OCI-LY1 (cell line): ENCODE measurements around the gene RERE.
A peak's percentile ranks its signal among the peaks of the same experiment; 100 is the strongest.

Experiments used
- H2AFZ ChIP-seq: fragments of 200-600 bp; sonication (generic), shearing (Covaris generic); 2 replicates; pipeline ENCODE4 v1.6.0; 2014; ENCODE audit warnings: antibody characterized with exemption, mild to moderate bottlenecking, low read length
- H3F3A ChIP-seq: fragments of 200-600 bp; sonication (generic), shearing (Covaris generic); 2 replicates; pipeline ENCODE4 v1.6.0; 2014; ENCODE audit warnings: mild to moderate bottlenecking, antibody characterized with exemption, low read length, moderate library complexity; ENCODE audit not compliant: insufficient read depth
- H3K27ac ChIP-seq: fragments of 200-600 bp; sonication (generic); 2 replicates; pipeline ENCODE4 v1.5.1; 2014; ENCODE audit warnings: low read length, mixed run types, mild to moderate bottlenecking, low read depth; ENCODE audit not compliant: poor library complexity, severe bottlenecking
- H3K27me3 ChIP-seq: fragments of 200-600 bp; sonication (generic); 2 replicates; pipeline ENCODE4 v1.6.0; 2014; ENCODE audit warnings: antibody characterized with exemption, mild to moderate bottlenecking, low read length, moderate library complexity; ENCODE audit not compliant: insufficient read depth
- H3K36me3 ChIP-seq: fragments of 200-600 bp; sonication (generic); 2 replicates; pipeline ENCODE4 v1.6.1; 2014; ENCODE audit warnings: mild to moderate bottlenecking, antibody characterized with exemption, low read length, moderate library complexity, mixed read lengths; ENCODE audit not compliant: insufficient read depth
- H3K4me1 ChIP-seq: fragments of 200-600 bp; sonication (generic); 2 replicates; pipeline ENCODE4 v1.5.1; 2014; ENCODE audit warnings: mild to moderate bottlenecking, low read length, moderate library complexity; ENCODE audit not compliant: insufficient read depth, severe bottlenecking
- H3K4me2 ChIP-seq: fragments of 200-600 bp; sonication (generic), shearing (Covaris generic); 2 replicates; pipeline ENCODE4 v1.6.1; 2014; ENCODE audit warnings: low read length
- H3K4me3 ChIP-seq: fragments of 200-600 bp; sonication (generic); 2 replicates; pipeline ENCODE4 v1.5.1; 2014; ENCODE audit warnings: low read length, low read depth, mild to moderate bottlenecking, mixed read lengths; ENCODE audit not compliant: poor library complexity, severe bottlenecking
- H3K79me2 ChIP-seq: fragments of 200-600 bp; shearing (Covaris generic); 2 replicates; pipeline ENCODE4 v1.6.1; 2016; ENCODE audit warnings: mixed run types, low read length, mixed read lengths; ENCODE audit not compliant: insufficient read depth
- H3K9ac ChIP-seq: fragments of 200-600 bp; sonication (generic), shearing (Covaris generic); 2 replicates; pipeline ENCODE4 v1.6.1; 2014; ENCODE audit warnings: mild to moderate bottlenecking, low read length, mixed read lengths
- H3K9me2 ChIP-seq: fragments of 200-600 bp; sonication (generic), shearing (Covaris generic); 2 replicates; pipeline ENCODE4 v1.6.1; 2014; ENCODE audit warnings: low read depth, mild to moderate bottlenecking, low read length, mixed read lengths
- H3K9me3 ChIP-seq: fragments of 200-600 bp; shearing (Covaris generic); 2 replicates; pipeline ENCODE4 v1.6.1; 2014; ENCODE audit warnings: low read length, mixed read lengths
- H4K20me1 ChIP-seq: fragments of 200-600 bp; sonication (generic), shearing (Covaris generic); 2 replicates; pipeline ENCODE4 v1.6.0; 2016; ENCODE audit warnings: mild to moderate bottlenecking, low read length; ENCODE audit not compliant: insufficient read depth
- EZH2 ChIP-seq: fragments of 200-600 bp; sonication (generic), shearing (Covaris generic); IDR thresholded peaks from 2 replicates; pipeline ENCODE4 v1.8.0; 2017; ENCODE audit warnings: borderline replicate concordance, mixed run types, mild to moderate bottlenecking, antibody characterized with exemption, low read length, moderate library complexity, mixed read lengths
- TF ChIP-seq, protein P1 (sequence below): fragments of 200-600 bp; sonication (generic), shearing (Covaris generic); IDR thresholded peaks from 2 replicates; pipeline ENCODE4 v1.5.1; 2017; ENCODE audit warnings: mild to moderate bottlenecking, antibody characterized with exemption, low read length, moderate library complexity, mixed read lengths

RERE gene

DNA sequence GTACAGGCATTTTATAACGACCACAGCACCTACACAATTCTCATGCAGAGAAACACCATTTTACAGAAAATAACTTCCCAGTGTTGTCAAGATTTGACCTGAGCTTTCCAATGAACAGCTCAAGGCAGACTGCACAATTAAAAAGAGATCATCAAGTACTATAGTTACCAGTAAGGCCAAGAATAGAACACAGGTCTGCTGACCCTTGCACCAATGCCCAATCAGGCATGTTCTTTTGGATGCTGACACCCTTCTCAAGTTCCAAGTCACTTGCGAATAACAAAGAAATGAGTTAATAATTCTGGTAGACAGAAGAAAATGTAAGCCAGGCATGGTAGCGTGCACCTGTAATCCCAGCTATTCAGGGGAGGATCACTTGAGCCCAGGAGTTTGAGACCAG, 397.6 kb downstream of the RERE start:
- H3K36me3 ChIP-seq, result peaks cover 79% of the 10 kb centered on the region
- H4K20me1 ChIP-seq, result no peaks in the 10 kb centered on the region
- peak overlapping the region; percentile 98 for H3K9ac ChIP-seq
- H3K9me2 ChIP-seq, result no peaks in the 10 kb centered on the region
- no peak overlapping the region for H2AFZ ChIP-seq
- H3K27ac ChIP-seq, result peak overlapping the region; percentile 88
- H3K4me2 ChIP-seq, result peak overlapping the region; percentile 97
- H3K4me3 ChIP-seq, result peak overlapping the region; percentile 86
- H3K79me2 ChIP-seq, result peaks cover 85% of the 10 kb centered on the region
- H3K9me3 ChIP-seq, result no peaks in the 10 kb centered on the region
- H3K4me1 ChIP-seq, result peaks cover 64% of the 10 kb centered on the region
- H3F3A ChIP-seq, result no peaks in the 10 kb centered on the region
- no peak for TF ChIP-seq EZH2
- TF ChIP-seq, protein P1, sequence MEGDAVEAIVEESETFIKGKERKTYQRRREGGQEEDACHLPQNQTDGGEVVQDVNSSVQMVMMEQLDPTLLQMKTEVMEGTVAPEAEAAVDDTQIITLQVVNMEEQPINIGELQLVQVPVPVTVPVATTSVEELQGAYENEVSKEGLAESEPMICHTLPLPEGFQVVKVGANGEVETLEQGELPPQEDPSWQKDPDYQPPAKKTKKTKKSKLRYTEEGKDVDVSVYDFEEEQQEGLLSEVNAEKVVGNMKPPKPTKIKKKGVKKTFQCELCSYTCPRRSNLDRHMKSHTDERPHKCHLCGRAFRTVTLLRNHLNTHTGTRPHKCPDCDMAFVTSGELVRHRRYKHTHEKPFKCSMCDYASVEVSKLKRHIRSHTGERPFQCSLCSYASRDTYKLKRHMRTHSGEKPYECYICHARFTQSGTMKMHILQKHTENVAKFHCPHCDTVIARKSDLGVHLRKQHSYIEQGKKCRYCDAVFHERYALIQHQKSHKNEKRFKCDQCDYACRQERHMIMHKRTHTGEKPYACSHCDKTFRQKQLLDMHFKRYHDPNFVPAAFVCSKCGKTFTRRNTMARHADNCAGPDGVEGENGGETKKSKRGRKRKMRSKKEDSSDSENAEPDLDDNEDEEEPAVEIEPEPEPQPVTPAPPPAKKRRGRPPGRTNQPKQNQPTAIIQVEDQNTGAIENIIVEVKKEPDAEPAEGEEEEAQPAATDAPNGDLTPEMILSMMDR, result no peak
- no peaks in the 10 kb centered on the region for H3K27me3 ChIP-seq

DNA sequence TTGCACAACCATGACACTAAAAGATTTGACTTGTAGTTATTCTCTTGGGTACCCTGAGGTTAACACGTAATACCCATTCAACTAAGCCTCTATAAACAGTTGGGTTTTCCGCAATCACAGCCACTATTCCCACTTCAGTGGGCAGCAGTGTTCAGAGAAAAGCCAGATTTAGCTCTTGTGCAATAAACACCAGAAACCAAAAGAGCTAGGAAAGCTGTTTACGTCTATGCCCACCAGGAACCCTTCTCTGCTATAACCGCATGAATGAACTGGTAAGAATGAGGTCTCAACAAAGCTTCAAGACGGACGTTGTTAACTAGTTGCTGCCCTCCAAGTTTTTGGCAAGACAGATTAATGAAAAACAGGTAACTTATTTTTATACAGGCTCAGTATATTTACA, 398.3 kb downstream of the RERE start:
- Histone ChIP-seq H3K9me3 (no peaks in the 10 kb centered on the region), H4K20me1 (no peaks in the 10 kb centered on the region), H3K27me3 (no peaks in the 10 kb centered on the region), H3F3A (no peaks in the 10 kb centered on the region), H3K79me2 (peaks cover 92% of the 10 kb centered on the region), H3K27ac (peak overlapping the region; percentile 88), H3K4me1 (peaks cover 57% of the 10 kb centered on the region), H3K36me3 (peaks cover 86% of the 10 kb centered on the region), H3K4me3 (peak overlapping the region; percentile 86), H3K9me2 (no peaks in the 10 kb centered on the region), H3K4me2 (peak overlapping the region; percentile 97), H3K9ac (peak overlapping the region; percentile 98), H2AFZ (no peak overlapping the region)
- TF ChIP-seq, protein P1, result no peak

DNA sequence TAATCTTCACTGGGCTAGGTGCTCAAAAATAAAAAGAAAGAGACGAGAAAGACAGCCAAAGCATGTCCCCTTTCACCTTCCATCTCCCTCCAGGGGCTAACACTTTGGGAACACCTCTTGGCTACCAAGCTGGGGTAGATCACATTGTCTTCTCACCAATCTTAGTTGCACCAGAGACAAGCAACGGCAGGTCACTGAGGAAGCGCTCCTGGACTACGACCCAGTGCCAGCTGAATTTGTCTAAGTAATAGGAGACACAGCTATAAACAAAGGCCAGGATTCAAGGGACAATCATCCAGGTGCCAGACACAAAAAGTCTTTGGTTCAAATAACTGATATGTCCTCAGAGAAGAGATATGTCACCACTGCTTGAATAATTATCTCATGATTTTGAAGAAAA, 399.1 kb downstream of the RERE start:
- Histone ChIP-seq H3K27ac (peak overlapping the region; percentile 88), H3K9me3 (no peaks in the 10 kb centered on the region), H3K4me1 (peaks cover 54% of the 10 kb centered on the region), H3K4me3 (peak overlapping the region; percentile 86), H3K79me2 (peaks cover 100% of the 10 kb centered on the region), H3K9ac (peak overlapping the region; percentile 98; the same call in 1 of the 2 replicates), H2AFZ (no peak overlapping the region), H3K36me3 (peaks cover 94% of the 10 kb centered on the region), H3K9me2 (no peaks in the 10 kb centered on the region), H3F3A (no peaks in the 10 kb centered on the region), H4K20me1 (no peaks in the 10 kb centered on the region), H3K27me3 (no peaks in the 10 kb centered on the region), H3K4me2 (peak overlapping the region; percentile 97)
- TF ChIP-seq, protein P1, result no peak
- no peak for TF ChIP-seq EZH2
